ENCODE results near the gene LRRTM4. TPM values are rescaled to one million over a fixed set of nuclear protein-coding genes. Genes with fewer than 3 reads are reported as not detected.

LRRTM4 gene
- total RNA-seq, 1 experiment from 2014 or later = 9.4 TPM

DNA sequence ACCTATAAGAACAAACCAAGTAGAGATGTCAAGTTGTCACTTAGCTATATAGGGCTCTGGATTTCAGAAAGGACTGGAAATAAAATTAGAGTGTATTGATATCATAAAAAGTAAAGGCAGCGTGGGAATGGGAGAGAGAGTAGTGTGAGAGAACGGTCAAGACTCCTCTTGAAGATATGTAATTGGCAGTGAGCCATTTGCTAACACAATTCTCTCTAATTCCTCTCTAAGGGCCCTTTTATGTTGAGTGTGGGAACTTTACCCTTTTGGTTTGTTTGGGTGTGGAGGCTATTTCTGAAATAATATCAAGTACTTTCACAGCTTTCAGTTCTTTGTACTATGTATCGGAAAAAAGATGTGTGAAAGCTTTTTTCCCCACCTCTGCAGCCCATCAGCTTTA is 196.8 kb downstream of the LRRTM4 start:
- no peak overlapping the region for H3K27ac Mint-ChIP-seq
- DNase-seq (ENCODE audit: low spot score) = no peak
- TF ChIP-seq MLX (CRISPR knock-in tag; IDR thresholded peaks at IDR 0.05) (no peak), JAZF1 (CRISPR knock-in tag; IDR thresholded peaks at IDR 0.05) (no peak), GABPB1 (CRISPR knock-in tag; IDR thresholded peaks at IDR 0.05) (no peak), SMAD4 (CRISPR knock-in tag; IDR thresholded peaks at IDR 0.05) (no peak), NFE2L1 (CRISPR knock-in tag; IDR thresholded peaks at IDR 0.05) (no peak), TP53 (CRISPR knock-in tag; IDR thresholded peaks at IDR 0.05) (no peak), NFYB (CRISPR knock-in tag; conservative IDR thresholded peaks at IDR 0.05; ENCODE audit: low read depth) (no peak), GRHL2 (CRISPR knock-in tag; IDR thresholded peaks at IDR 0.05; ENCODE audit: insufficient replicate concordance, severe bottlenecking) (no peak), ATF3 (CRISPR knock-in tag; conservative IDR thresholded peaks at IDR 0.05) (no peak), ERG (CRISPR knock-in tag; IDR thresholded peaks at IDR 0.05) (no peak), ZBTB21 (CRISPR knock-in tag; IDR thresholded peaks at IDR 0.05; ENCODE audit: borderline replicate concordance) (no peak), RELA (CRISPR knock-in tag; IDR thresholded peaks at IDR 0.05; ENCODE audit: borderline replicate concordance) (no peak), FOXK1 (CRISPR knock-in tag; IDR thresholded peaks at IDR 0.05) (no peak), STAT6 (CRISPR knock-in tag; conservative IDR thresholded peaks at IDR 0.05; ENCODE audit: low read depth) (no peak), TCF7 (CRISPR knock-in tag; IDR thresholded peaks at IDR 0.05; ENCODE audit: low read depth) (no peak), SP1 (CRISPR knock-in tag; conservative IDR thresholded peaks at IDR 0.05) (no peak)
- TF ChIP-seq, protein P1, sequence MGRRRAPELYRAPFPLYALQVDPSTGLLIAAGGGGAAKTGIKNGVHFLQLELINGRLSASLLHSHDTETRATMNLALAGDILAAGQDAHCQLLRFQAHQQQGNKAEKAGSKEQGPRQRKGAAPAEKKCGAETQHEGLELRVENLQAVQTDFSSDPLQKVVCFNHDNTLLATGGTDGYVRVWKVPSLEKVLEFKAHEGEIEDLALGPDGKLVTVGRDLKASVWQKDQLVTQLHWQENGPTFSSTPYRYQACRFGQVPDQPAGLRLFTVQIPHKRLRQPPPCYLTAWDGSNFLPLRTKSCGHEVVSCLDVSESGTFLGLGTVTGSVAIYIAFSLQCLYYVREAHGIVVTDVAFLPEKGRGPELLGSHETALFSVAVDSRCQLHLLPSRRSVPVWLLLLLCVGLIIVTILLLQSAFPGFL (CRISPR knock-in tag; IDR thresholded peaks at IDR 0.05; ENCODE audit: borderline replicate concordance) = no peak
- TF ChIP-seq, protein P2, sequence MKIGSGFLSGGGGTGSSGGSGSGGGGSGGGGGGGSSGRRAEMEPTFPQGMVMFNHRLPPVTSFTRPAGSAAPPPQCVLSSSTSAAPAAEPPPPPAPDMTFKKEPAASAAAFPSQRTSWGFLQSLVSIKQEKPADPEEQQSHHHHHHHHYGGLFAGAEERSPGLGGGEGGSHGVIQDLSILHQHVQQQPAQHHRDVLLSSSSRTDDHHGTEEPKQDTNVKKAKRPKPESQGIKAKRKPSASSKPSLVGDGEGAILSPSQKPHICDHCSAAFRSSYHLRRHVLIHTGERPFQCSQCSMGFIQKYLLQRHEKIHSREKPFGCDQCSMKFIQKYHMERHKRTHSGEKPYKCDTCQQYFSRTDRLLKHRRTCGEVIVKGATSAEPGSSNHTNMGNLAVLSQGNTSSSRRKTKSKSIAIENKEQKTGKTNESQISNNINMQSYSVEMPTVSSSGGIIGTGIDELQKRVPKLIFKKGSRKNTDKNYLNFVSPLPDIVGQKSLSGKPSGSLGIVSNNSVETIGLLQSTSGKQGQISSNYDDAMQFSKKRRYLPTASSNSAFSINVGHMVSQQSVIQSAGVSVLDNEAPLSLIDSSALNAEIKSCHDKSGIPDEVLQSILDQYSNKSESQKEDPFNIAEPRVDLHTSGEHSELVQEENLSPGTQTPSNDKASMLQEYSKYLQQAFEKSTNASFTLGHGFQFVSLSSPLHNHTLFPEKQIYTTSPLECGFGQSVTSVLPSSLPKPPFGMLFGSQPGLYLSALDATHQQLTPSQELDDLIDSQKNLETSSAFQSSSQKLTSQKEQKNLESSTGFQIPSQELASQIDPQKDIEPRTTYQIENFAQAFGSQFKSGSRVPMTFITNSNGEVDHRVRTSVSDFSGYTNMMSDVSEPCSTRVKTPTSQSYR (CRISPR knock-in tag; IDR thresholded peaks at IDR 0.05) = no peak
- no peaks in the 10 kb centered on the region for H3K9me3 Mint-ChIP-seq
- H3K4me1 Mint-ChIP-seq = peaks cover 35% of the 10 kb centered on the region
- POLR2A ChIA-PET = interaction anchor here (0.5 kb wide), 1 partner anchor 1275 kb away, joined by 3 read pairs; no protein-coding TSS in a partner anchor
- ATAC-seq = no peak
- H3K36me3 Mint-ChIP-seq = no peaks in the 10 kb centered on the region
- no peak overlapping the region for H3K4me3 Mint-ChIP-seq
- CTCF ChIA-PET = no interaction called here
- H3K27me3 Mint-ChIP-seq (ENCODE audit: low read depth) = no peaks in the 10 kb centered on the region

Data from WTC11 (cell line).